H1 (cell line): ENCODE data around the gene OR1K1. TPM values are rescaled to one million over a fixed set of nuclear protein-coding genes. Genes with fewer than 3 reads are reported as not detected.

ENCODE experiments used
- CTCF ChIA-PET: fragments of 300-600 bp; sonication (Branson Sonifier 250); formaldehyde crosslinking; loops from one replicate; lab custom pipeline; 2021; ENCODE audit not compliant: partially characterized antibody; lab: Charles Lee
- POLR2A ChIA-PET: fragments of 300-600 bp; sonication (Branson Sonifier 250); formaldehyde crosslinking; loops from one replicate; lab custom pipeline; 2021; ENCODE audit warnings: inconsistent platforms; ENCODE audit not compliant: partially characterized antibody; lab: Charles Lee
- DNase-seq, 2 experiments: peaks; one replicate each; pipeline versions ENCODE4 v3.0.0 to v3.0.0-alpha.2; 2010 to 2022; ENCODE audit warnings: low spot score in 2 of 2, low read depth in 1 of 2, mixed read lengths in 1 of 2
- FAIRE-seq: peaks from 2 replicates; lab custom pipeline; 2011; peaks lifted over from hg19 to GRCh38; lab: Jason Lieb, UNC
- H2AFZ ChIP-seq: 2 replicates; pipeline ENCODE4 v1.8.1; 2012; ENCODE audit warnings: low read length, inconsistent platforms
- H2AK5ac ChIP-seq: 2 replicates; pipeline ENCODE4 v1.6.1; 2013; ENCODE audit warnings: low read depth, low read length
- H2BK120ac ChIP-seq: replicated peaks from 2 replicates; pipeline ENCODE3; 2013; ENCODE audit warnings: low read depth, low read length, inconsistent platforms
- H2BK12ac ChIP-seq: 2 replicates; pipeline ENCODE4 v1.6.1; 2013; ENCODE audit warnings: low read depth, low read length
- H2BK15ac ChIP-seq: 2 replicates; pipeline ENCODE4 v1.6.1; 2013; ENCODE audit warnings: low read length
- H2BK20ac ChIP-seq: 2 replicates; pipeline ENCODE4 v1.6.1; 2013; ENCODE audit warnings: low read length
- H2BK5ac ChIP-seq: 2 replicates; pipeline ENCODE4 v1.6.1; 2013; ENCODE audit warnings: low read depth, low read length
- H3K14ac ChIP-seq: 2 replicates; pipeline ENCODE4 v1.6.1; 2013; ENCODE audit warnings: inconsistent platforms; ENCODE audit not compliant: insufficient read length
- H3K18ac ChIP-seq: 2 replicates; pipeline ENCODE4 v1.6.1; 2013; ENCODE audit warnings: low read length; ENCODE audit errors: extremely low read depth
- H3K23ac ChIP-seq: 2 replicates; pipeline ENCODE4 v1.6.1; 2013; ENCODE audit warnings: inconsistent platforms; ENCODE audit not compliant: insufficient read length
- H3K23me2 ChIP-seq: 2 replicates; pipeline ENCODE4 v1.6.1; 2013; ENCODE audit warnings: low read depth, low read length
- H3K27ac ChIP-seq: 2 replicates; pipeline ENCODE4 v1.6.1; 2011; ENCODE audit warnings: low read depth, low read length, inconsistent platforms
- H3K27me3 ChIP-seq, 4 experiments: replicated peaks in 1 of 4; 1 replicate in 1 of 4; 2 replicates in 3 of 4; pipeline versions ENCODE4 v1.6.1 to v1.8.1; 2011 to 2013; ENCODE audit warnings: low read length in 3 of 4, mild to moderate bottlenecking in 3 of 4, inconsistent platforms in 2 of 4, mixed read lengths in 2 of 4, moderate library complexity in 1 of 4; ENCODE audit not compliant: control insufficient read depth in 3 of 4, insufficient read depth in 3 of 4; ENCODE audit errors: extremely low read depth in 1 of 4
- H3K36me3 ChIP-seq, 4 experiments: 2 replicates each; pipeline versions ENCODE4 v1.6.1 to v1.8.1; 2011 to 2013; ENCODE audit warnings: mild to moderate bottlenecking in 4 of 4, low read length in 3 of 4, moderate library complexity in 2 of 4, control low read depth in 1 of 4, inconsistent platforms in 1 of 4; ENCODE audit not compliant: insufficient read depth in 4 of 4, control insufficient read depth in 2 of 4
- H3K4ac ChIP-seq: replicated peaks from 2 replicates; pipeline ENCODE3; 2013; ENCODE audit warnings: low read length, low read depth, mixed read lengths, inconsistent platforms; ENCODE audit not compliant: insufficient read length
- H3K4me1 ChIP-seq, 4 experiments: replicated peaks in 1 of 4; 1 replicate in 1 of 4; 2 replicates in 3 of 4; pipeline versions ENCODE4 v1.6.1 to v1.8.1; 2011 to 2013; ENCODE audit warnings: low read length in 3 of 4, inconsistent platforms in 2 of 4, mixed read lengths in 1 of 4; ENCODE audit not compliant: insufficient read depth in 4 of 4, control insufficient read depth in 3 of 4
- H3K4me2 ChIP-seq, 2 experiments: 2 replicates each; pipeline versions ENCODE4 v1.6.1 to v1.8.1; 2011 to 2013; ENCODE audit warnings: low read depth in 2 of 2, low read length in 2 of 2, control low read depth in 1 of 2, inconsistent platforms in 1 of 2, mild to moderate bottlenecking in 1 of 2; ENCODE audit not compliant: insufficient read depth in 1 of 2
- H3K4me3 ChIP-seq, 4 experiments: fragments of 200-600, 300-600 bp in 1 of 4; sonication (generic), shearing (Covaris generic), sonication (Bioruptor Twin) in 1 of 4; 2 replicates each; pipeline versions ENCODE4 v1.5.1 to v1.8.1; 2011 to 2016; ENCODE audit warnings: low read length in 4 of 4, low read depth in 3 of 4, control low read depth in 2 of 4, inconsistent platforms in 2 of 4, mild to moderate bottlenecking in 2 of 4, mixed read lengths in 1 of 4, moderate library complexity in 1 of 4; ENCODE audit not compliant: insufficient read depth in 2 of 4; ENCODE audit errors: extremely low read depth in 1 of 4
- H3K56ac ChIP-seq: replicated peaks from 2 replicates; pipeline ENCODE3; 2013; ENCODE audit warnings: low read depth, mild to moderate bottlenecking, mixed read lengths, low read length, inconsistent platforms; ENCODE audit not compliant: insufficient read length
- H3K79me1 ChIP-seq: 2 replicates; pipeline ENCODE4 v1.6.1; 2013; ENCODE audit warnings: low read depth, low read length, control low read depth
- H3K79me2 ChIP-seq, 2 experiments: 2 replicates each; pipeline versions ENCODE4 v1.6.1 to v1.8.1; 2012 to 2013; ENCODE audit warnings: low read length in 2 of 2, mild to moderate bottlenecking in 2 of 2, inconsistent platforms in 1 of 2; ENCODE audit not compliant: insufficient read depth in 2 of 2, control insufficient read depth in 1 of 2
- H3K9ac ChIP-seq, 4 experiments: replicated peaks in 1 of 4; 1 replicate in 1 of 4; 2 replicates in 3 of 4; pipeline versions ENCODE4 v1.6.1 to v1.8.1; 2011 to 2013; ENCODE audit warnings: low read depth in 3 of 4, low read length in 3 of 4, control low read depth in 2 of 4, mild to moderate bottlenecking in 2 of 4, moderate library complexity in 2 of 4, inconsistent platforms in 1 of 4; ENCODE audit errors: extremely low read depth in 1 of 4
- H3K9me3 ChIP-seq, 2 experiments: 2 replicates each; pipeline versions ENCODE4 v1.6.1 to v1.8.1; 2012 to 2013; ENCODE audit warnings: mild to moderate bottlenecking in 2 of 2, moderate library complexity in 2 of 2, control low read depth in 1 of 2, inconsistent platforms in 1 of 2, low read depth in 1 of 2, low read length in 1 of 2, mixed read lengths in 1 of 2; ENCODE audit not compliant: insufficient read depth in 2 of 2
- H4K20me1 ChIP-seq, 2 experiments: replicated peaks in 1 of 2; 2 replicates each; pipeline versions ENCODE3 to v1.8.1; 2011 to 2013; ENCODE audit warnings: inconsistent platforms in 2 of 2, low read length in 2 of 2, mild to moderate bottlenecking in 1 of 2; ENCODE audit not compliant: insufficient read depth in 2 of 2, control insufficient read depth in 1 of 2
- H4K5ac ChIP-seq: 2 replicates; pipeline ENCODE4 v1.6.1; 2013; ENCODE audit warnings: low read length, low read depth, mixed read lengths, inconsistent platforms; ENCODE audit not compliant: insufficient read length
- H4K8ac ChIP-seq: 2 replicates; pipeline ENCODE4 v1.8.0; 2013; ENCODE audit warnings: mild to moderate bottlenecking, moderate library complexity, low read length, inconsistent platforms; ENCODE audit not compliant: insufficient read depth; ENCODE audit errors: extremely low read depth
- H4K91ac ChIP-seq: replicated peaks from 2 replicates; pipeline ENCODE3; 2013; ENCODE audit warnings: low read length, mixed read lengths, inconsistent platforms; ENCODE audit not compliant: insufficient read length
- CBX5 ChIP-seq: fragments of 300-800, 300-1000 bp; sonication (generic); IDR thresholded peaks from 2 replicates; pipeline ENCODE4 v1.7.1; 2016; ENCODE audit warnings: antibody characterized with exemption, low read length, low read depth
- CBX8 ChIP-seq: fragments of 300-800, 300-1000 bp; sonication (generic); IDR thresholded peaks from 2 replicates; pipeline ENCODE4 v1.7.1; 2016; ENCODE audit warnings: low read depth, low read length, borderline replicate concordance
- CEBPB ChIP-seq: IDR thresholded peaks from 2 replicates; pipeline ENCODE4 v1.6.1; 2012; ENCODE audit warnings: low read depth, low read length
- CHD1 ChIP-seq: IDR thresholded peaks from 2 replicates; pipeline ENCODE4 v1.6.1; 2012; ENCODE audit warnings: low read depth, low read length, improper control_type of control experiment
- CTBP2 ChIP-seq: IDR thresholded peaks from 2 replicates; pipeline ENCODE4 v1.7.0; 2011; ENCODE audit warnings: borderline replicate concordance, mild to moderate bottlenecking, moderate library complexity, mixed read lengths, low read length; ENCODE audit not compliant: insufficient read depth, insufficient read length
- KDM4A ChIP-seq: IDR thresholded peaks from one replicate; pipeline ENCODE4 v1.7.1; 2012; ENCODE audit warnings: low read depth, mild to moderate bottlenecking, moderate library complexity, low read length, inconsistent platforms; ENCODE audit not compliant: severe bottlenecking
- KDM5A ChIP-seq: fragments of 200-600 bp; IDR thresholded peaks from 2 replicates; pipeline ENCODE4 v1.7.1; 2012; ENCODE audit warnings: mild to moderate bottlenecking, low read length, inconsistent platforms, mixed read lengths
- SIX5 ChIP-seq: IDR thresholded peaks from 2 replicates; pipeline ENCODE4 v1.6.1; 2011; ENCODE audit warnings: mild to moderate bottlenecking, low read depth, low read length
- TAF7 ChIP-seq: optimal IDR thresholded peaks from 2 replicates; pipeline ENCODE3; 2011; ENCODE audit warnings: low read depth, mild to moderate bottlenecking, inconsistent platforms, low read length, moderate library complexity, borderline replicate concordance
- TEAD4 ChIP-seq: IDR thresholded peaks from 2 replicates; pipeline ENCODE4 v1.6.1; 2012; ENCODE audit warnings: low read depth, low read length, inconsistent platforms, mixed read lengths
- YY1 ChIP-seq: IDR thresholded peaks from 2 replicates; pipeline ENCODE4 v1.6.1; 2011; ENCODE audit warnings: low read depth, mild to moderate bottlenecking, low read length
- WGBS, 2 experiments: shearing (Covaris generic) in 1 of 2; methylation state at CpG; one replicate each; pipeline versions ENCODE4 v1.1.6 to v1.1.7; 2013 to 2015; ENCODE audit warnings: low lambda C conversion rate in 2 of 2, mixed read lengths in 2 of 2, inconsistent platforms in 1 of 2, low coverage in 1 of 2, missing lambda C conversion rate in 1 of 2; ENCODE audit not compliant: insufficient replicate concordance in 2 of 2, insufficient coverage in 1 of 2, insufficient read length in 1 of 2; ENCODE audit errors: extremely low coverage in 1 of 2, missing lambda C conversion rate in 1 of 2; 5-methylcytosine and 5-hydroxymethylcytosine counted together
- polyA plus RNA-seq, 7 experiments: library from polyadenylated mRNA; depleted of rRNA in 3 of 7; stranded (reverse) in 5 of 7; unstranded in 2 of 7; fragments of >200 nt in 5 of 7; fragments of 200-250 nt in 2 of 7; gene quantifications; 1 replicate in 5 of 7; 2 replicates in 1 of 7; 4 replicates in 1 of 7; pipeline versions ENCODE4 v1.2.1 to v1.2.3, GENCODE V29; 2011 to 2013; ENCODE audit warnings: missing spikeins in 2 of 7, mixed read lengths in 2 of 7
- total RNA-seq: library from RNA; stranded (reverse); fragmentation: NEBNext Ultra II Directional; extraction: Animal tissue kit (Norgen Biotek cat#: 25700); gene quantifications from 2 replicates; pipeline ENCODE4 v1.2.1, GENCODE V29; 2021

OR1K1 gene
- total and polyA plus RNA-seq, 2 of the 8 experiments (the other 6 are each of a cell fraction or from before 2014, with no cell fraction given) = not detected

DNA sequence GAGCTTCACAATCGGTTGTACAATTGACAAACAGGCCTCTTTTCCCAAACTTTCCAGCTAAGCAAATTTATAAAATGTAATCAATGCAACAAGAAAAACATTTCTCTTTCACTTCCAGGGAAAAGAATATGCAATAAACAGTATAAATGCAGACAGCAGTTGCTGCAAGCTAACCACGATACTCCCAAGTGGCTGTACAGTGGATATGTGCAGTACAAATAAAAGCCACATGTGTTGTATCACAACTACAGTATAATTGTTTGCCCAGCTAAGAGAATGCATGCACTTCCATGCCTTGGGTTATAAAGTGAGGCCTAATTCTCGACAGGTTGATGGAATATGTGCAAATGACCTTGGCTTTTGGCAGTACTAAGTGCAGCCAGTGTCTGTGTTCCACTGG is 45.2 kb downstream of the OR1K1 start:
- Histone ChIP-seq H2BK12ac (no peak overlapping the region), H3K4me2 (no peak overlapping the region), H3K79me2 (no peaks in the 10 kb centered on the region), H3K23me2 (no peaks in the 10 kb centered on the region), H2AK5ac (no peak overlapping the region), H4K5ac (no peak overlapping the region), H3K9me3 (no peaks in the 10 kb centered on the region), H2BK5ac (no peak overlapping the region), H4K91ac (no peak overlapping the region), H3K27me3 (no peaks in the 10 kb centered on the region), H3K56ac (no peak overlapping the region), H2AFZ (no peak overlapping the region), H3K23ac (no peak overlapping the region), H3K4me1 (no peaks in the 10 kb centered on the region), H3K4me3 (no peak overlapping the region), H3K36me3 (peaks cover 7 to 27% (median 13%) of the 10 kb centered on the region in 4 experiments), H4K20me1 (no peaks in the 10 kb centered on the region), H3K9ac (no peak overlapping the region), H3K4ac (no peak overlapping the region), H3K18ac (no peak overlapping the region), H2BK120ac (no peak overlapping the region), H4K8ac (no peak overlapping the region; the same call in 1 of the 2 replicates), H3K14ac (no peak overlapping the region), H2BK20ac (no peak overlapping the region), H3K79me1 (no peaks in the 10 kb centered on the region), H3K27ac (no peak overlapping the region), H2BK15ac (no peak overlapping the region)
- TF ChIP-seq CTBP2 (no peak), CHD1 (no peak), KDM4A (no peak), SIX5 (no peak), CBX8 (no peak), KDM5A (no peak), CBX5 (no peak), TAF7 (no peak), CEBPB (no peak), YY1 (no peak), TEAD4 (no peak)
- 92% methylated on average over 3 of the region's 3 CpGs; no CpG with 5 or more reads in 1 of the 2 experiments for WGBS, 2 experiments
- FAIRE-seq (no peak), DNase-seq (no peak)
- CTCF ChIA-PET = interaction anchor here (1.7 kb wide), 1 partner anchor 10 kb away, joined by 6 read pairs; no protein-coding TSS in a partner anchor
- POLR2A ChIA-PET = interaction anchor here (1.9 kb wide), 1 partner anchor 10 kb away, joined by 7 read pairs; no protein-coding TSS in a partner anchor
